CD4-positive, alpha-beta T cell treated with Interferon gamma for 1 hour (primary cell): ENCODE results near the gene VPS33A.
A peak's percentile ranks its signal among the peaks of the same experiment; 100 is the strongest.
"Not testable (repeated sequence)": the region's sequence is repeated elsewhere in the genome, so short reads cannot be mapped to it uniquely, and the experiment has no call there.

Source experiments
- DNase-seq: peaks from one replicate; pipeline ENCODE4 v3.0.0-alpha.2; 2020

VPS33A gene

DNA sequence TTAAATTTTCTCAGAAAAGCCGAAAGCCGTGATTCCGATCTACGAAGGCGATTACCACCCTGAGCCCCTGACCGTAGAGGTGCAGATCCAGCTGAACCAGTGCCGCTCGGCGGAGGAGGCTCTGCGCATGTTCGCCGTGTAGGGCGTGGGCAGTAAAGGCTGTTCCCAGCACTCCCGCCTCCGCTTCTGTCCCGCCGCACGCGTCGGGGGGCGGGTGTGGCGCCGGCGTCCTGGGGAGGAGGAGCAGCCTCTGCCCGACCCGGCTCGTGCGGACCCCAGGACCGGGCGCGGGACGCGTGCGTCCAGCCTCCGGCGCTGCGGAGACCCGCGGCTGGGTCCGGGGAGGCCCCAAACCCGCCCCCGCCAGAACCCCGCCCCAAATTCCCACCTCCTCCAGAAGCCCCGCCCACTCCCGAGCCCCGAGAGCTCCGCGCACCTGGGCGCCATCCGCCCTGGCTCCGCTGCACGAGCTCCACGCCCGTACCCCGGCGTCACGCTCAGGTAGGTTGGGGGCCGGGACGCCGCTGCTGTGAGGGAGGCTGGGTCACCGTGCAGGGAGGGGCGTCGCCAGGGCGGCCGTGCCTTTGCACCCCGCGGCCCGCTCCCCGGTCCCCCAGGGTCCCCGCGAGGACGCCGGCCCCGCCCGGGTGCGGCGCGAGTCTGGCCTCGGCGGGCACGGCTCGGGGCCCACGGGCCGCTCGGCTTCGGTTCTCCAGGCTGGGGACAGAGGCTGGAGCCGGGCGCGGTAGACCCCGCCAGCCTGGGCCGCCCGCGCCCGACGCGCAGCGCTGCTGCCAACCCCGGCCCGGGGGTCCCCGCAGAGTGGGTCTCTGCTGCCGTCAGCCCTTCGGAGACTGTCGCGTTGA is 62.8 kb downstream of the VPS33A start, which contains the start of gene B3GNT4:
Gene B3GNT4, plus strand, starts transcription at position 409 of the 866 bp plus-strand sequence. CDS start 910 bp downstream, outside the sequence.
- peak; percentile 57 for DNase-seq

DNA sequence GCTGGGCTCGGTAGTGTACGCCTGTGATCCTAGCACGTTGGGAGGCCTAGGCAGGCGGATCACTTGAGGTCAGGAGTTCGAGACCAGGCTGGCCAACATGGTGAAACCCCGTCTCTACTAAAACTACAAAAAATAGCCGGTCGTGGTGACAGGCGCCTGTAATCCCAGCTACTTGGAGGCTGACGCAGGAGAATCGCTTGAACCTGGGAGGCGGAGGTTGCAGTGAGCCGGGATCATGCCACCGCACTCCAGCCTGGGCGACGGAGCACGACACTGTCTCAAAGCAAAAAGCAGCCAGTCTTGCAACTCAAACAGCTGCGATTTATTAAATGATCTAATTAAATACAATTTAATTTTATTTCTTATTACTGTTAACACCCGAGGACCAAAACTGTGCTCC is 63.5 kb downstream of the VPS33A start:
- DNase-seq, result not testable (repeated sequence)

DNA sequence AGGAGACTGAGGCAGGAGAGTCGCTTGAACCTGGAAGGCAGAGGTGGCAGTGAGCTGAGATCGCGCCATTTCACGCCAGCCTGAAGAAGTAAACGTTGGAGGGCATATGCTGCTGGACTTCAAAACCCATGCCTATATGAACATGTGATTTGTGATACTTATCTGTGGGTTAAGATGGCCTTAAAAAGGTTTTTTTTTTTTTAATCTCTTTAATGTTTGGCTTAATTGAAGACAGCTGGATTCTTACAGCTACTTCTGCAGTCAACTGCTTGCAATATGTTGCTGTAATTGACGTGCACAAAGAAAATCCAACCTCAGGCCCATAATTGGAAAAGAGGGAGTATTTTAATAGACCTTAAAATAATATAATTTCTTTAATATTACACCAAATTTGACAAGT is 64.3 kb downstream of the VPS33A start:
- DNase-seq, result no peak

DNA sequence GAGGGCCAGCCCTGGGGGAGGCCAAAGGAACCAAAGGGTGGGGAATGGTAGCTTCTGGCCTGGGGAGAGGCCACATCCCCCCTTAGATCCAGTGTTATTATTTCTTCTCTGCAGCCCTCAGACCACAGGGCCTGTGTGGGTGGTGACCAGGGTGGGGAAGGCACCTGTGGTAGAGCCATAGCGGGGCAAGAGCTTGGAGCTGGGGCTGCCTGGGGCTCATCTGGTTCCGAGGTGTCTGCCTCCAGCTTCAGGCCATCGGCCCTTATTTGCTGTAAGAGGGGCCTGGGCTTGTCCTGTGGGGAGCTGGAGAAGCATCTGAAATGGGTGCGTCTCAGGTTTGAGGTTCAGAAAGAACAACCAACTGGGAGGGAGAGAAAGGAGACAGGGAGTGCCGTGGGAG is 64.9 kb downstream of the VPS33A start:
- DNase-seq, result no peak

DNA sequence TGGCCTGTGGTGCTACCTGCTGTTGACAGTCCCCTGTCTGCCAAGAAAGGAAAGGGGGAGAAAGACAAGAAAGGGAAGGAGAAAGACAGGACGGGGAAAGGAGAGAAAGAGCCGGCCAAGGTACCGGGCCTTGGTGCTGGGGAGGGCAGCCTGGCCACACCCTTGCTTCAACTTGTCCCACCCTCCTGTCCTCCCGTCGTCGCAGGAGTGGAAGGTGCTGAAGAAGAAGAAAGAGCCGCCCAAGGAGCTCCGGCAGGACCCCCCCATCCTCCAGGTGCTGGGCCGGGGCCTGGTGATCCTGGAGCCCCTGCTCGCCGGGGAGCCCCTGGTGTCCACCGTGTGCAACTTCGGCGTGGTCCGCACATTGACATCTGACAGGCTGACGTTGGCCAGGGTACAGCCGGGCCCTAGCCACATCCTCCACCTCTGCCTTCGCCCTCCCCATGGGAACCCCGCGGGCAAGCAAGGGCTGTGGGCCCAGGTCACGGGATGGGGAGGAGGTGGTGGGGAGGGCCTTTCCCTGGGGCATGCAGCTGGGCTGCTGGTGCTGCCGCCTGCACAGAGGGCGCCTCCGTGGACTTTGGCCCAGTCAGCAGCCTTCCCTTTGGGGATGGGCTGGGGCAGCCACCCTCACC is 65.6 kb downstream of the VPS33A start:
- no peak for DNase-seq

DNA sequence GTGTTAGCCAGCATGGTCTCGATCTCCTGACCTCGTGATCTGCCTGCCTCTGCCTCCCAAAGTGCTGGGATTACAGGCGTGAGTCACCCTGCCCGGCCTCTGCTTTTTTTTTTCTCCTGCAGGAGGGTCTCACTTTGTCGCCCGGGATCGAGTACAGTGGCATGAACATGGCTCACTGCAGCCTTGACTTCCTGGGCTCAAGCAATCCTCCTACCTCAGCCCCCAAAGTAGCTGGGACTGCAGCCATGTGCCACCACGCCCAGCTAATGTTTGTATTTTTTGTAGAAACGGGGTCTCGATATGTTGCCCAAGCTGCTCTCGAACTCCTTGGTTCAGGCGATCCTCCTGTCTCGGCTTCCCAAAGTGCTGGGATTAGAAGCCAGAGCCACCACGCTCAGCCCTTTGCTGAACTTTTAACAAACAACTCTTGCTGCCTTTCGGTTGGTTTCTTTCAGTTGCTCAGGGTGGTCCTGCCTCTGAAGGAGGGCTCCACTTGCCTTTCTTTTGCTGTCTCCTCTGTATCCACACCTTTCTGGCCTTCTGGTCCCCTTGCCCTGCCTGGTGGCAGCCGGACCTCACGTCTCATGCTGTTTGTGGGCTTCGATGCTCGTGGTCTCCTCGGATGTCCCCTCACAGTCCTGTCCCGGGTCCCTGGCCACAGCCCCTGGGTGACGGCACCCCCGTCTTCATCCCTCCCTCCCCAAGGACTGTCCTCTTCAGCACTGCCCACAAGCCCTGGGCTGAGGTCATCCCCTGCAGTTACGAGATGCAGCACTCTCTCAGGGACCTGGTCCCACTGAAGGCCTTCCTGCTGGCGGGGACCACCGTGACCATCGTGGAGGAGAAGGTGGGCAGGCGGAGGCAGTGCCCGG is 66.6 kb downstream of the VPS33A start:
- no peak for DNase-seq

DNA sequence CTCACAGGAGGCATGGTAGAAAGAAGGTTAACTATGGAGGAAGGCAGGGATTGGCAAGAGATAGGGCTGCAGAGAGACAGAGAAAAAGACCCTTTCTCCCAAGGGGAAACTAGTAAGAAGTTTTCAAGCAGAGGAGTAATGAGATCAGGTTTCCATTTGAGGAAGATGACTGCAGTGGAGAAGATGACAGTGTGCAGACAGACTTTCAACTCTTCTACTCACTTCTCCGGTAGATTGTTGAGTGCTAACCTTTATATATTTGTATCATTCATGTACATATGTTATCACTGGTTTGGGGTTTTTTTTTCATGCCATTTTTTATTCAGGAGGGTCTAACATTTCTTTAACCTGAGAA is 68.7 kb downstream of the VPS33A start:
- no peak for DNase-seq

DNA sequence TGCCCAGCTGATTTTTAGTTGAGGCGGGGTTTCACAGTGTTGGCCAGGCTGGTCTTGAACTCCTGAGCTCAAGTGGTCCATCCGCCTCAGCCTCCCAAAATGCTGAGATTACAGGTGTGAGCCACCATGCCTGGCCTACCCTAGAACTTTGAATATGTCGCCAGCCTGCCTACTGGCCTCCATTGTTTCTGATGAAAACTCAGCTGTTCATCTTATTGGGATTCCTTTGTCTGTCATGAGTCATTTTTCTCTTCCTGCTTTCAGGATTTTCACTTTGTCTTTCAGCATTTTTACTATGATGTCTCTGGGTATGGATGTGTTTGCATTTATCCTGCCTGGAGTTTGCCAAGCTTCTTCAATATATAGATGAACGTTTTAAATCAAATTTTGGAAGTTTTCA is 70.9 kb downstream of the VPS33A start:
- no peak for DNase-seq

DNA sequence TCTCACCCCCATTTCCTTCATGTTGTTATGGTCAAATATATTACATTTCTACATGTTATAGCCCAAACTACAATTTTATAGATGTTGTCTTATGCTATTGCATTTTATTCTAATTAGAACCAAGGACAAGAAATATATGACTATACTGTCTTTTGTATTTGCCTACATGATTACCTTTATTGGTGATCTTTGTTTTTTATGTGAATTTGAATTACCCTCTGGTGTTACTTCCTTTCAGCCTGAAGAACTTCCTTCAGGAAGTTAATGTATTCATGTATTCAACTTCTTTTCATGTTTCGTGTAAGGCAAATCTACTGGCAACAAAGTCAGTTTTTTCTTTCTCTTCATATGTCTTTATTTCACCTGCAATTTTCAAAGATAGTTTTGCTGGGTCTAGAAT is 71.5 kb downstream of the VPS33A start:
- DNase-seq, result no peak

DNA sequence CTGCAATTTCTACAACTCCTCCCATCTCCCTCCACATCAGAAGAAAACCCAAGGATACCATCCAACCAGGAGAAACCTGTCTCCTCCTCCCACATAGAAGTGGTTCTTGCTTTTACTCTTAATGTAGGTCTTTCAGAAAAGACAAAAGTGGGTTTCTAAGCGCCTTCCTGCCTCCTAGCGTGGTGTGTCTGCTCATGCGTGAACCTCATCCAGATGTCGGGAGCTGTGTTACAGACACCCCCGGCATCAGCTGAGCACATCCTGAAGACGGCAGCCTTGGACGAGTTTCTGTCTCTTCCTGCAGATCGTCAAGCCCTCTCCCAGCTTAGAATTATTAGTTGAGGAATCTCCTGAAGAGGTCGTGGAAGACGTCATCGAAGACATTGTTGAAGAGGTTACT is 73.9 kb downstream of the VPS33A start:
- DNase-seq, result no peak

DNA sequence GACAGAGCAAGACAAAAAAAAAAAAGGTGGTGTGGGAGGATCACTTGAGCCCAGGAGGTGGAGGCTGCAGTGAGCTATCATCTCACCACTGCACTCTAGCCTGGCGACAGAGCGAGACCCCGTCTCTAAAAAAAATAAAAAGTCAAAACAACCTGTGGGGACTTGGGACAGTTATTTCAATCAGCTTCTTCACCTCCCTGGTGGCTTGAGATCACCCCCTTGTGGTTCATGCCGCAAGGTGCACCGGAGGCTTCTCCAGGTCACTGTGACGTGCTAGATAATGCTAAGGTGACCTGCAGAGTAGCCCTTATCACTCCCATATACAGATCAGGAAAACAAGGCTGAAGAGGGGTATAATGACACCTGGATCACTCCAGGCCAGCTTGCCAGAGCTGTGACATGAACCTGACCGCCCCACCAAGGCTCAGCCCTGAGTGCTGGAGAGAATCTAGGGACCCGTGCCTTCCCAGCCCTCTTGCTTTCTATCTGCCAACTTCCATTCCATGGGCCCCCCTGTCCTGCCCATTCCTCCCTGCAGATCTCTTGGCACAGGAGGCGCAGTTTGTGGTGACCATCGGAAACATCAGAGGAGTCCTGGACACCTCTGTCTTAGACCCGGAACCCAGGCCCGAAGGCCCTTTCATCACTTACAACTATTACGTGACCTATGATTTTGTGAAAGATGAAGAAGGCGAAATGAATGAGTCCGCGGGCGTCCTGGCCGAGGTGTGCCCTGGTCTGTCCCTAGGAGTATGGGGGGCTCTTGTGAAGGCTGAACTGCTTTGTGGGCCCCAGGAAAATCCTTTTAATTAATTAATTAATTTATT is 75.2 kb downstream of the VPS33A start:
- peak; percentile 65 for DNase-seq

DNA sequence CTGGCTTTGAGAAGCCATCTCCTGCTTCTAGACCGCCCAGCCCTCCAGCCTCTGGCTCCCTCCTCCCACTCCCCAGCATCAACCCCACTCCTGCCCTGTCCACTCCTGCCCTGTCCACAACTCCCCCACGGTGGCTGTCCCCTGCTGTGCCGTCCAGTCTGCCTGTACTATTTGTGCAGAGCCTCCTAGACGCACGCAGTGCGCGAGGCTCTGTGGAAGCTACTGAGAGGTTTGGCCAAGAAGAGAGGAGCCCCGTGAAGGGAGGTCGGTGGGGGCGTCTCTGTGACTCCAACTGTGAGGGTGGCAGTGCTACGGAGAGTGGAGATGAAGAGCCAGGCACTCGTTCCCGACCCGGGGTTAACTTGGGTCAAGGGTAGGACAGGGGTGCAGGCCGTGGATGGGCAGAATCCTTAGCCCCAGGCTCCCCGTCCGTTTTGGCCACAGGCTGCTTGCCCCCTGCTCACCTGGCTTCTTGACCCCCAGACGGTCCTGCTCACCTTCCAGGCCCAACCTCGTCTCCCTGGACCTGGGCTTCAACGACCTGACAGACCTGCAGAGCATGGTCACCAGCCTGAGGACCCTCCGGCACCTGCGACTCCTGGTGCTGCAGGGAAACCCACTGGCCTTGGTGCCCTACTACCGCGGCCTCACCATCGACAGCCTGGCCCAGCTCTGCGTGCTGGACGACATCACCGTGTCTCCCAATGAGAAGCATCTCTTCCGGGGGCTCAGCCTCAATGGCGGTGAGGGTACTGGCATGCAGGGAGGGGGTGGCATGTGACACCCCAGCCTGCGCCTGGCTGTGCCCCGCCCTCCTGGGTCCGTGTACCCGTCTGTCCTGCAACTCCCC is 76.4 kb downstream of the VPS33A start:
- DNase-seq, result no peak

DNA sequence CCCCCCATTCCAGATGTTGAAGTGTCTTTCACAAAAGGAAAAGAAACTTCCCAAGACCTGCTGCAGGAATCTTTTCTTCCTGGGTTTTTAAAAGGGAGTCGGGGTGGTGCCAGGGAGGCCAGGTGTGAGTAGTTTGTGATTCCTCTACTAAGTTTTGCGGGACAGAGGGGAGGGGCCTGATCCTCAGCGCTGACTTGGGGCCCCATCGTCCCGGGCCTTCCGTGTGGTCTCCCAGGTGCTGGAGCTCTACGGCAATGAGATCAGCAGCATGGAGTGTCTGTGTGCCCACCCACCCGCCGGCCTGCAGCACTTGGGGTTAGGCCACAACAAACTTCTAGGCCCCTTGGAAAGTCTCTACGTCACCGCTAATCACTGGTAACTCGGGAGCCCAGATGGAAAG is 78.8 kb downstream of the VPS33A start:
- no peak for DNase-seq

DNA sequence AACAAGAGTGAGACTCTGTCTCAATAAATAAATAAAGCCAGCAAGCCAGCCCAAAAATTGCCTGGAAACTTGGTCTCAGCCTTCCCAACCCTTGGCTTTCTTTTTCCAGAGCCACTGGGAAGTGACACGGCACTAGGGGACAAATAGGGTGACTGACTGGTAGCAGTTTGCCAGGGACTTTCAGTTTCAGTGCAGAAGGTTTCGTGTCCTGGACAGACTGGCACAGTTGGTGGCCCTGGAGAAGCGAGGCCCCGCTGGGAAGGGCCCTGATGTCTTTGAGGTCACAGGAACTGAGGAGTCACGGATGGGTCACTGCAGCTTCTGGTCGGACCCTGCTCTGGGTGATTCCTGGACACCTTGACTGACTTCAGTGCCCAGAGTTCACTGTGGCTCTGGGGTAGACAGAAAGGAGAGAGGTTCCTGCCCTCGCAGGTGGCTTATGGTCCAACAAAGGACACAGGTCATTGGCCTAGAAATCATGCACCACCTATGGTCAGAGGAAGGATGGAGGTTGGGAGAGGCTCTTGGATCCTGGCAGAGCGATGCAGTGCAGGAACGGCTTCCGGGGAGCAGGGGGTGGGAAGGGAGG is 80.7 kb downstream of the VPS33A start:
- no peak for DNase-seq

DNA sequence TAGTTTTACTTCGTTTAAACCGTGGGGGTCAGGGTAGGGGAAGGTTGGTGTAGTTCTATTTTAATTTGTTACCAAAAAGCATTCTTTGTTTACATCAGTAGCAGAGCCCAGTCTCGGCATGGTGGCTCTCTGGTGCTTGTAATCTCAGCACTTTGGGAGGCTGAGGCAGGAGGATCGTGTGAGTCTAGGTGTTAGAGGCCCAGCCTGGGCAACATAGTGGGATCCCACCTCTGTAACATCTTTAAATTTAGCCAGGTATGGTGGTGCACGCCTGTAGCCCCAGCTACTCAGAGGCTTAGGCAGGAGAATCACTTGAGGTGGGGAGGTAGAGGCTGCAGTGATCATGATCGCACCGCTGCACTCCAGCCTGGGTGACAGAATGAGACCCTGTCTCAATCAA is 81.2 kb downstream of the VPS33A start:
- no peak for DNase-seq

DNA sequence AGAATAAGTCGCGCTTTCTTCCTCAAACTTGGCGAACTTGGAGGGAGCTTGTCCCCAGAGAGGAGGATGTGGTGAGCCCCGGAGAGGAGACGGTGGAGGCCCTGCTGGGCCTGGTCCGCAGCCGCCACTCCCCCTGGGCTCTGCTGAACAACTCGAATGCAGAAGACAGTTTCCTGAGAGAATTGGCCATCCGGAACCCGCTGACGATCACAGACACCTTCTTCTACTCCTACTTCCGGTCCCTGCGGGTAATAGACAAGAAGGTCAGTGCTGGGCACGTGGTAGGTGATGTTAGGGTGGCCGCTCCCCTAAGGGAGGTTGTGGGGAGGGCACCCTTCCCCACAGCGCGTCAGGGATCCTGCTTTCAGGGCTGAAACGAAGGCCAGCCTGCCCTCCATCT is 81.8 kb downstream of the VPS33A start:
- peak; percentile 29 for DNase-seq

DNA sequence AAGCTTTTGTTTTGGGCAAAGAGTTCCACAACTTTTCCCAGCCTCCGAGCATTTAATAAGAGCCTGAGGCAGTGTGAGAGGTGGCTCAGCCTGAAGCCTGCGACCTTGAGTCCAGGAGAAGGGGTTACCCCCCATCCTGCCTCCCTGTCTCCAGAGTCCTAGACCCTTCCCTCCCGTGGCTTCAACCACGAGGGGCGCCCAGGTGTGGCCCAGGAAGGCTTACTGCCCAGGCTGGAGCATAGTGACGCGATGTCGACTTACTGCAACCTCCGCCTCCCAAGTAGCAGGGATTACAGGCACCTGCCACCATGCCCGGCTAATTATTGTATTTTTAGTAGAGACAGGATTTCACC is 82.7 kb downstream of the VPS33A start:
- DNase-seq, result no peak

DNA sequence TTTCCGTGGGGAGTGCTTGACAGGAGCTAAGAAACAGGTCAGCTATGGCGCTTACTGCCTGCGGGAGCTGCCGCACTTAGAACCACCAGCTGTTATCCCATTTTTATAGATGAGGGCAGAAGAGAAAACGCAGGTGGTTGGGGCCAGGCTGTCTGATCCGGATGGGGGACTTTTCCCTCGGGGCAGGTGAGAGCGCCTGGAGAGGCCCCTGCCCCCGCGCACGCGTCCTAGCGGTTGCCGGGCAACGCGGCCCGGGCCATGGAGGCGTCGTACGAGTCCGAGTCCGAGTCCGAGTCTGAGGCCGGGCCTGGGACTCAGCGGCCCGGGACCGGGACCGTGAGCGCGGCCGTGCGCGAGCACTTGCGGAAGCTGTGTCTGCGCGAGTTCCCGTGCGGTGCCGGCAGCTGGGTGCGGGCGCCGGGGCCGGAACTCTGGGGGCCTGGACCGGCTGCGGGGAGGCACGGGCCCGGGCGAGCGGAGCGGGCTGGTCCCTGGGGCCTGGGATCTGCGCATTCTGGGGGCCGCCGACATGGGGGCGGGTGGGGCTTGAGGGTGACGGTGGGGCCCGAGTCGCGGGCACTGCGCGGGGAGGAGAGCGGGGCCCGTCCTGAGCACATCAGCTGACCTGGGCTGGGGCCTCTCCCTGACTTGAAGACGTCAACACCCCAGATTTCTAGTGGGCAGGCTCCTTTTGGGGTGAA is 83.3 kb downstream of the VPS33A start, which contains the start of gene LRRC43:
Gene LRRC43, plus strand, starts transcription at position 237 of the 701 bp plus-strand sequence. Its CDS starts 22 bp downstream, at position 259.
- DNase-seq, result peak; percentile 18
